Measurements from ENCODE around the gene CASKIN2.

DNA sequence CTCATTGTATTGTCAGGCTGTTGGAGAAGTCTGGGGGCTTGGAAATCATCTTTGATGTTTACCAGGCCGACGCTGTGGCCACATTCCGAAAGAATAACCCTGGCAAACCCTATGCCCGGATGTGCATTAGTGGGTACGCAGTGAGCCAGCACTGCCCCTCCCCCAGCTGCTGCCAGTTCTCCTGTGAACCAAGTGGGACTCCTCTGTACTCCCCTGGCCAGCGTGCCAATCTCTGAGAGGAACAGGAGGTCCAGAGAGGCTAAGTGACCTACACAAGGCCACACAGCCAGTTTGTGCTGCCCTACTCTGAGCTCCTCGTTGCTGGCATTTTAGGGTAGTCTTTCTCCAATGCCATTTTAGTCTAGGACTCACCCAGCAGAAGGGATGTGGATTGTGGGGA lies 8.3 kb upstream of the CASKIN2 start:
- no peak for TF ChIP-seq CTCF (IDR thresholded peaks at IDR 0.05; ENCODE audit: low read depth, low read length)
- TF ChIP-seq EZH2phosphoT487 (IDR thresholded peaks at IDR 0.05; ENCODE audit: low read depth) = no peak

All from OCI-LY3 (cell line).